IgD-negative memory B cell (primary cell): ENCODE data around the gene TMEM163. TPM values are rescaled to one million over a fixed set of nuclear protein-coding genes. Genes with fewer than 3 reads are reported as not detected.
A peak's percentile ranks its signal among the peaks of the same experiment; 100 is the strongest.

Experiments
- H3K27ac Mint-ChIP-seq, 3 donors: one replicate each; pipeline ENCODE4 v1.8.0; 2020 to 2022; ENCODE audit warnings: mild to moderate bottlenecking in 3 of 3, mixed read lengths in 3 of 3, moderate library complexity in 1 of 3
- H3K27me3 Mint-ChIP-seq: one replicate; pipeline ENCODE4 v1.8.0; 2021; ENCODE audit warnings: mixed read lengths
- H3K36me3 Mint-ChIP-seq: one replicate; pipeline ENCODE4 v1.8.0; 2020; ENCODE audit warnings: mild to moderate bottlenecking, mixed read lengths
- H3K4me1 Mint-ChIP-seq, 3 donors: one replicate each; pipeline ENCODE4 v1.8.0; 2020 to 2022; ENCODE audit warnings: mixed read lengths in 3 of 3, mild to moderate bottlenecking in 1 of 3
- H3K4me3 Mint-ChIP-seq, 4 donors: one replicate each; pipeline ENCODE4 v1.8.0; 2020 to 2022; ENCODE audit warnings: mild to moderate bottlenecking in 4 of 4, mixed read lengths in 4 of 4, moderate library complexity in 3 of 4
- H3K9me3 Mint-ChIP-seq, 3 donors: one replicate each; pipeline ENCODE4 v1.8.0; 2020 to 2021; ENCODE audit warnings: mixed read lengths in 3 of 3, mild to moderate bottlenecking in 1 of 3
- polyA plus RNA-seq: library from polyadenylated mRNA; unstranded; fragments of 300-500 nt; fragmentation: Illumina TruSeq; gene quantifications from one replicate; pipeline ENCODE4 v1.2.3, GENCODE V29; 2021

TMEM163 gene
- polyA plus RNA-seq, 1 donor from 2014 or later: 1.2 TPM

DNA sequence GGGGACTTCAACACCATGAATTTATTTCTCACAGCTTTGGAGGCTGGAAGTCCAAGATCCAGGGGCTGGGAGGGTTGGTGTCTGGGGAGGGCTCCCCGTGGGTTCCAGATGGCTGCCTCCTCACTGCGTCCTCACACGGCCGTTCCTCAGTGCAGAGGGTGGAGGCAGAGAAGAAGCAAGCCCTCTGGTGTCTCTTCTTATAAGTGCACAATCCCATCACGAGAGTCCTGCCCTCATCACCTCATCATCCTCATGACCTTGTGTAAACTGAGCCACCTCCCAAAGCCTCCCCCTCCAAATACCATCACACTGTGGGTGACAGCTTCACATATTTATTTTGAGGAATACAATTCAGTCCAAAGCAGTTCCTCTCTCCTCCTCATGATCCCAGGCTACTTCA, 26.3 kb downstream of the TMEM163 start:
- Mint-ChIP-seq H3K27ac (no peak overlapping the region), H3K36me3 (no peaks in the 10 kb centered on the region), H3K27me3 (no peaks in the 10 kb centered on the region), H3K4me1 (peaks cover 5 to 6% (median 6%) of the 10 kb centered on the region in 3 donors), H3K4me3 (no peak overlapping the region), H3K9me3 (no peaks in the 10 kb centered on the region)

DNA sequence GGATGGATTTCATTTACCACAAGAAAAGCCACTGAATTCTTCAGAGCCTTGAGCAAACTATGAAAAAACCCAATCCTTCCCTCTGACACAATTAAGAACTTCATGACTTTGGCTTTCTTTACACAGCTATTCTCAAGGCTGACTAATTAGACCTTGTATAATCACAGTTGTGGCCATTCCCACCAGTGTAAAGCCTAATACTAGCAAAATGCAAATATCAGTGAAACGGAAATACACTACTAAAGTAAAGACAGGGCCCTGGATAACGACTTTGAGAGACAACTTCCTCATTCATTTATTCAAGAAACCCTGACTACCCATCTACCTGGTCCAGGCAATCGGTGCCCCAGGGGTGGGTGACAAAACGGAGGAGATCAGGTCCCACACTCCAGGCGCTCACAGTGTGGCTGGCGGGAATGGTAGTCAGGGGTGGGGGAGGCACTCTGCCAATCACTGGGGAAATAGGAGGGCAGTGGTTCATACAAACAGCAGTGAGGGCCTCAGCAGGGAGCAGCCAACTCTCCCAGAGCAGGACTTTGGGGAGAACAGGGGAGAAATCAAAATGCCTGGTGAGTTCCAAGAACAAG, 28.1 kb downstream of the TMEM163 start:
- Mint-ChIP-seq H3K9me3 (no peaks in the 10 kb centered on the region), H3K27me3 (no peaks in the 10 kb centered on the region), H3K27ac (no peak overlapping the region), H3K36me3 (no peaks in the 10 kb centered on the region), H3K4me1 (peaks cover 5 to 6% (median 6%) of the 10 kb centered on the region in 3 donors), H3K4me3 (no peak overlapping the region)

DNA sequence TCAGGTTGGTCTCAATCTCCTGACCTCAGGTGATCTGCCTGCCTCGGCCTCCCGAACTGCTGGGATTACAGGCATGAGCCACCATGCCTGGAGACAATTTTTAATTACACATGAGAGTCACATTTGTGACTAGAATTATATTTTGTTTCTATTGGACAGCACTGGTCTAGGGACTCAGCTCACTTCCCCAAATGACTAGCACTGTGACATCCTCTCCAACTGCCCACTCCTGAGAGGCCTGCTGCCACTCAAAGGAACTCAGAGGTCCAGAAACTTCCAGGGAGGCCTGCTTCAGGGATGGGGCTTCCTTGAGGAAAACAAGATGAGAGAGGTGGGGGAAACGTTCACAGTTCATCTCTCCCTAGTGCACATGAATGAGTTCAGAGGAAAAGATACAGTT, 29.5 kb downstream of the TMEM163 start:
- Mint-ChIP-seq H3K27ac (no peak overlapping the region), H3K36me3 (no peaks in the 10 kb centered on the region), H3K4me3 (no peak overlapping the region), H3K4me1 (peaks cover 5 to 8% (median 6%) of the 10 kb centered on the region in 3 donors), H3K9me3 (no peaks in the 10 kb centered on the region), H3K27me3 (no peaks in the 10 kb centered on the region)

DNA sequence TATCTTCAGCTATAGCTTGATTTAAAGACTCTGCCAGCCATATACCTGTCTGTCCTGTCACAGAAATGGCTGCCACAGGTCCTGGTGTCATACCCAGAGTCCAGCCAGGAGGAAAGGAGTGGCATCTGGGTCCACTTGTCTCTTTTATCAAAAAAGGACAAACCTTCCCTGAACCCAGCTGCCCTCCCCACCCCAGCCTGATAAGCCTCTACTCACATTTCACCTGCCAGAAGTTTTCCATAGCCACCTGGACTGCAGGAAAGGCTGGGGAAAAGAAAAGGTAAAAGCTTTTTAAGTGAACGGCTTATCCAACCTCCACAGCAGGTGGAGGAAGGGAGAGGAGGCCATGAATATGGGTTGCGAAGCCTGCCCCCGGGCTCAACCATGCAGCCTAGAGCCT, 32.8 kb downstream of the TMEM163 start:
- Mint-ChIP-seq H3K4me1 (peaks cover 6 to 15% (median 10%) of the 10 kb centered on the region in 3 donors), H3K27ac (no peak overlapping the region), H3K9me3 (peaks cover 0 to 2% (median 0%) of the 10 kb centered on the region in 3 donors), H3K36me3 (peaks cover 2% of the 10 kb centered on the region), H3K4me3 (no peak overlapping the region), H3K27me3 (no peaks in the 10 kb centered on the region)

DNA sequence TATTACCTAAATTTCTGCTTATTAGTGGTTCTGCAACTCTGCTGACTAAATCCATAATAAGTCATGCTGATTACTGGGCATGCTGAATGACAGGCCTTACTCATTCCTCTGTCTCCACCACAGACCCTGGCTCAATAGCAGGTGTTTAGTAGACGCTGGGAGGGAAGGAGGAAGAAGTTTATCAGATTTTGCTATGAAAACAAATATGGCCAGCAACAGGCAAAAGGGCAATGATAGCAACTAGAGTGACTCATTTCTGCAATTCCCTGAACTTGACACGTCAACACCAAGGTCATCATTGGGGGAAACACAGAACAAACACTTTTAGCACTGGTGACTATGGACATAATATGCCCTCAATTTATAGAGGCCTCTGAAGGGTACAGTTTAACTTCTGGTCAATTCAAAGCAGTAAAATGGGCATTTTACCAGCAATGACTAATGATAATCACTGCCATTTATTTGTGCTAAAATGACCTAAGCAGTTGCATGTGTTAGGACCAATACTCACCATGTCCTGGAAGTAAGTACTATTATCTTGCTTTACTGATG, 35.2 kb downstream of the TMEM163 start:
- Mint-ChIP-seq H3K9me3 (peaks cover 0 to 2% (median 0%) of the 10 kb centered on the region in 3 donors), H3K4me1 (peaks cover 6 to 27% (median 20%) of the 10 kb centered on the region in 3 donors), H3K27ac (no peak overlapping the region)

DNA sequence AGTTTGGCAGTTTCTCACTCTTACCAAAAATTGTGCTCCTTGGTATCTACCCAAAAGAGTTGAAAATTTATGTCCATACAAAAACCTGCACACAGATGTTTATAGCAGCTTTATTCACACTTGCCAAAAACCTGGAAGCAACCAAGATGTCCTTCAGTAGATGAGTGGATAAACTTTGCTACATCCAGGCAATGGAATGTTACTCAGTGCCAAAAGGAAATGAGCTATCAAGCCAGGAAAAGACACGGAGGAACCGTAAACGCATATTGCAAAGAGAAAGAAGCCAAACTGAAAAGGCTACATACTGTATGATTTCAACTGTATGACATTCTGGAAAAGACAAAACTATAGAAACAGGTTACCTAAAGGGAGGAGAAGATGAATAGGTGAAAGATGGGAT, 36.1 kb downstream of the TMEM163 start:
- Mint-ChIP-seq H3K27ac (no peak overlapping the region), H3K36me3 (peaks cover 2% of the 10 kb centered on the region), H3K4me1 (peaks cover 6 to 24% (median 20%) of the 10 kb centered on the region in 3 donors), H3K27me3 (no peaks in the 10 kb centered on the region), H3K9me3 (peaks cover 0 to 2% (median 0%) of the 10 kb centered on the region in 3 donors), H3K4me3 (no peak overlapping the region)

More for the DNA sequence above, 35.2 kb downstream of the TMEM163 start:
- Mint-ChIP-seq H3K36me3 (peaks cover 2% of the 10 kb centered on the region), H3K27me3 (no peaks in the 10 kb centered on the region), H3K4me3 (peak overlapping the region in 1 of 4 donors; percentile 54)

DNA sequence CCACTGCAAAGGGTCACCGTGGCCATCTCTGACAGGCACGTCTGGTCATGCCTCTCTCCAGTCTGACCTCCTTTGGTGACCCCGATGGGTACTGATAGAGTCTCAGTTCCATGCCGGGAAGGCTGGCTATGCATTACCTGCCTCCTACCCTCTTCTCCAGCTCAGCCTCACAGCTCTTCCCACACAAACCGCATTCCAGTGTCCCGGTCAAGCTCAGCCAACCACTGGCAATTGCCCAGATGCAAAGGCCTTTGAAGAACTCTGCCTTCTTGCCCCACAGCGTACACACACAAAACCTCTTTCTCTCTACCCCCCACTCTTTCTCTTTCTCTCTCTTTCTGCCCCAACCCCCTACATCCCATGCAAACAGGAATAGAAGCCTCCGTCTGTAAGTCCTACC, 37.6 kb downstream of the TMEM163 start:
- peaks cover 2% of the 10 kb centered on the region for H3K36me3 Mint-ChIP-seq
- no peak overlapping the region for H3K27ac Mint-ChIP-seq
- H3K4me3 Mint-ChIP-seq: no peak overlapping the region

DNA sequence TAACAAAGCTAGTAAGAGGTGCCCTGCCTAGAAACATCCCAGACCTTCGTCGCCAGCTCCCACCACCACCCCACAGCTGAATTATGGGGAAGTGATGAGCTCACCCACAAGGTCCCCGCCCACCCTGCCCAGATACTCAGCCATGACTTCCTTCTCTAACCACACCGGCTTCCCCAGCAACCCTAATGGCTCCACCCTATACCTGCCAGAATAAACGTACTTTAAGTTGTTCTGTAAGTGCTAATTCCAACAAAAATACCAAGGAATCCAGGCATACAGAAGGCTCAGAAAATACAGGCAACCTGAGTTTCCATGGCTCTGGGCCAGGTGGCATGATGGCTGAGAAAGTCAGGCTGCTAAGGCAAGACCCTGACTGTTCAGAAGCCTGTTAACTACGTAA, 39.1 kb downstream of the TMEM163 start:
- Mint-ChIP-seq H3K27ac (peak overlapping the region in 1 of 3 donors; percentile 82), H3K4me1 (peaks cover 17 to 31% (median 25%) of the 10 kb centered on the region in 3 donors), H3K4me3 (peak overlapping the region in 2 of 4 donors; percentile 56 to 83), H3K27me3 (no peaks in the 10 kb centered on the region), H3K9me3 (peaks cover 0 to 2% (median 0%) of the 10 kb centered on the region in 3 donors), H3K36me3 (peaks cover 2% of the 10 kb centered on the region)

More for the DNA sequence above, 37.6 kb downstream of the TMEM163 start:
- Mint-ChIP-seq H3K27me3 (no peaks in the 10 kb centered on the region), H3K4me1 (peaks cover 17 to 29% (median 27%) of the 10 kb centered on the region in 3 donors), H3K9me3 (peaks cover 0 to 2% (median 0%) of the 10 kb centered on the region in 3 donors)

DNA sequence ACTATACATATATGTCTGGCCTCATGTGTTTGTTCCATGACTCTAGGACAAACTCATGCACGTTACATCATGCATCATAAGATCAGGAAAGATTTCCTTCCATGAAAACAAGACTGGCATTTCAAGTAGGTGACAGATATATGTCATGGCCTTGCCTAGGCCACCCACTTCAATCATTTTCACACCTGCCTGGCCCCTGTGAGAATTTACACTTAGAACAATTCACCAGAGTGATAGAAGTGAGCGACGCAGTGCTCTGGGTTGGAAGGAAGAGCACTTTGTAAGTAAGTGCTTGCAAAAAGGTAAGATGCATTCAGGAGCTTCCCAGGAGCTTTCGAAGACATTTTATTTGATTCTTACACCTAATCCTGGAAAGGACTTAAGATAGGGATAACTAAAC, 39.5 kb downstream of the TMEM163 start:
- no peak overlapping the region for H3K27ac Mint-ChIP-seq
- H3K9me3 Mint-ChIP-seq: peaks cover 0 to 2% (median 0%) of the 10 kb centered on the region in 3 donors
- H3K4me1 Mint-ChIP-seq: peaks cover 17 to 31% (median 25%) of the 10 kb centered on the region in 3 donors
- peak overlapping the region in 2 of 4 donors; percentile 56 to 83 for H3K4me3 Mint-ChIP-seq
- H3K27me3 Mint-ChIP-seq: no peaks in the 10 kb centered on the region
- H3K36me3 Mint-ChIP-seq: peaks cover 2% of the 10 kb centered on the region

DNA sequence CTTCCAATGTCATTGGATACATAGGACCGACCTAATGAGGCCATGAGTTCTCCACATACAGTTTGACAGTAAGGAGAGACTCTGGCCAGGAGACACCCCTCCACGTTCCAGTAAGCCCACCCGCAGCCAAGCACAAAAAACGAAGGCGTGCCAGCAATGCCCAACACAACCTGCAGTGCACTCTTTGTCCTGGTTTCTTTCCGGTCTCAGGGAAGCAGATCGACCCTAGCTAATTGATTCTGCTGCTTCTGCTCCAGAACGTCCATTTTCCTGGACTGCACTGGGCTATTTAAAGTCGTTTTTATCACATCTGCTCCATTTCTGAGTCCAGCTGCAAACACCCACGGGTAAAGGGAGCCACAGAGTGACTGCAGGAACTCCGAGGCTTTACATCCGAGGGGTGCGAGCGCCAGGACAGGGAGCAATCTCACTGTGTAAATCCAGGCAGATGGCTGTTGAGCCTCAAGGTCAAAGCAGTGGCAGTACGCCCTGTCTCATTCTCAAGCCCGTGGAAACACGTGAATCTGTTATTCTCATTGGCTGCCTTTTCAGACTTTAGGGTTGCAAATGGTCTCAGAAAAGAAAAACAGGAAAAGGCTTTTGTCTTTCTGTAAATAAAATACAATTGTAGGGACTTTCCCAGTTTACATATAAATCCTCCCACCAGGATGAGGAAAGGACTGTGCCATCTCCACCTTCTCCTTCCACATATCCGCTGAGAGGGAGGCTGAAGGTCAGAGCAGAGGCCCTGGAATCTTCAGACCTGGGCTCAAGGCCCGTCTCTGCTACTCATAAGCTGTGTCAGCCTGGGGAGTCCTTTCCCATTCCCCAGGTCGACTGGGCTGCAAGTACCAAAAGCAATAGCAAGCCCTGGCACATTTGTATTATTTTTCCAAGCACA, 40.7 kb downstream of the TMEM163 start:
- Mint-ChIP-seq H3K27me3 (no peaks in the 10 kb centered on the region), H3K4me3 (peak overlapping the region in 1 of 4 donors; percentile 30), H3K36me3 (peaks cover 5% of the 10 kb centered on the region), H3K27ac (peak overlapping the region in 1 of 3 donors; percentile 73), H3K4me1 (peaks cover 21 to 27% (median 23%) of the 10 kb centered on the region in 3 donors), H3K9me3 (peaks cover 0 to 4% (median 0%) of the 10 kb centered on the region in 3 donors)

DNA sequence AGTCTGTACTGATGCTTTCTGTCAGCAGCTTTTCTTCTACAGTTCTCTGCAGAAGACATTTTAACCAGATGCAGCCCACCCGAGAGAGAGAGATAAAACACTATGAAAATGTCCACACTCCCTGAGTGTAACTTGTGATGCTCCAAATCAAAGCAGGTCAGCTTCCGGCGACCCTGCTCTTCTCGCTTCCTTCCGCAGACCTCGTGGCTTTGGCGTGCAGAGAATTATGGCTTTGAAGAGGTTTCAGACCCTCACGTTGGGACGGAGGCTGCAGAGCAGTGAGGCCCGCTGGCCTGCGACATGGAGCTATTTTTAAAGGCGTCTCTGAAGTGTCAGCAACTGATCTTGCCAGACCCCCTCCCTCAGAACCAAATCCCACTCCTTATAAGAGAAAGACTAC, 41.8 kb downstream of the TMEM163 start:
- Mint-ChIP-seq H3K4me1 (peaks cover 20 to 30% (median 23%) of the 10 kb centered on the region in 3 donors), H3K27me3 (no peaks in the 10 kb centered on the region), H3K9me3 (peaks cover 0 to 4% (median 0%) of the 10 kb centered on the region in 3 donors), H3K27ac (no peak overlapping the region), H3K4me3 (peak overlapping the region in 1 of 4 donors; percentile 82), H3K36me3 (peaks cover 3% of the 10 kb centered on the region)

DNA sequence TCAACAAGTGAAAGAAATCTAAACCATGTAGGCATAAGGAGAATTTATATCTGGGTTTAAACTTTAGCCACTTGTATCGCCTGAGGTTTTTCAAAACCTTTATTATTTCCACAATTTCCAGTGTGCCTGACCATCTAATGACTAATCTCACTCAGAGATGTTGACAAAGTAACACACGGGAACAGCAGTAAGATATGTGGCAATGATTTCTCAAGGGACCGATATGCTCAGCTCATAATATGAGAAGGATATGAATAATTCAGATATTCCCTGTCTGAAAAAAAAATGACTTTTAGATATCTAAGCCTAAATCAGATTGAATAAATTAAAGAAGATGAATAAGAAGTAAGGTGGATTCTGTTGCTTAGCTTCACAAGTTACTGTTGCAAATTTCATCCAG, 43.5 kb downstream of the TMEM163 start:
- peaks cover 0 to 4% (median 0%) of the 10 kb centered on the region in 3 donors for H3K9me3 Mint-ChIP-seq
- peak overlapping the region in 1 of 3 donors; percentile 73 for H3K27ac Mint-ChIP-seq
- H3K4me1 Mint-ChIP-seq: peaks cover 33 to 37% (median 36%) of the 10 kb centered on the region in 3 donors

DNA sequence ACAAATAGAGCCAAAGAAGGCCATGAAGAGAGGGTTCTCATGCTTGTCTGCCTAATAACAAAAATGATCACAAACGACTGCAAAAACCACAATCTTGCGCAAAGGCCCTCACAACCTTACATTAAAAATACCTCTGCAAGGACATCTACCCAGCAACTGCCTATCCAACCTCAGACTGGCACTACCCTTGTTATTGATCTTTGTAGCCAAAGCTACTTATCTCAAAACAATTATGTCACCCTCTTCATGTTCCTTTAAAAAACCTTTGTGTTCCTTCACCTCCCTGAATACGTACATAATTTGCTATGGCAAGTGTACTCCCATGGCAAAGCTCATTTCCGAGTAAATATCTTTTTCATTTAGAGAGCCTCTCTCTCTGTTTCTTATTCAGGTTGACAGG, 44.1 kb downstream of the TMEM163 start:
- Mint-ChIP-seq H3K36me3 (peaks cover 3% of the 10 kb centered on the region), H3K27ac (no peak overlapping the region), H3K4me3 (no peak overlapping the region), H3K4me1 (peaks cover 33 to 40% (median 39%) of the 10 kb centered on the region in 3 donors), H3K9me3 (peaks cover 0 to 4% (median 0%) of the 10 kb centered on the region in 3 donors), H3K27me3 (no peaks in the 10 kb centered on the region)

More for the DNA sequence above, 43.5 kb downstream of the TMEM163 start:
- peak overlapping the region in 1 of 4 donors; percentile 23 for H3K4me3 Mint-ChIP-seq
- no peaks in the 10 kb centered on the region for H3K27me3 Mint-ChIP-seq
- H3K36me3 Mint-ChIP-seq: peaks cover 3% of the 10 kb centered on the region

DNA sequence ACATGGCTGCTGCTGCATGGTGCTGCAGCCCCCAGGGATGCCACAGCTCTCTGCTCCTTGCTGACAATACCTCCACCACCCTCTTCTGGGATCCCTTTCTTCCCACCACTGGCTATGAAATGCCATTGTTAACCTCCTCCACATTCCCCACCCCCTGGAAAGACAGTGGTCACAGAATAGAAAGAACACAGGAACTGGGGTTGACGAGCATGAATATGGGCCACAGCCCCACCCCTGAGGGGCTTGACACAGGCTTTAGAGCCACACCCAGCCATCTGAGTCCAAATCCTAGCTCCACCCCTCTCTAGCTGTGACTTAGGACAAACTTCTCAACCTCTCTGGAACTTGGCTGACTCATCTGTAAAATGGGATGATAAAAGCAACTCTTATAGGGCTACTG, 47.3 kb downstream of the TMEM163 start:
- Mint-ChIP-seq H3K27me3 (no peaks in the 10 kb centered on the region), H3K4me1 (peaks cover 31 to 46% (median 36%) of the 10 kb centered on the region in 3 donors), H3K4me3 (peak overlapping the region; percentile 3 to 88 (median 53)), H3K27ac (peak overlapping the region; percentile 1 to 94 (median 12)), H3K36me3 (peaks cover 3% of the 10 kb centered on the region), H3K9me3 (peaks cover 0 to 4% (median 0%) of the 10 kb centered on the region in 3 donors)

DNA sequence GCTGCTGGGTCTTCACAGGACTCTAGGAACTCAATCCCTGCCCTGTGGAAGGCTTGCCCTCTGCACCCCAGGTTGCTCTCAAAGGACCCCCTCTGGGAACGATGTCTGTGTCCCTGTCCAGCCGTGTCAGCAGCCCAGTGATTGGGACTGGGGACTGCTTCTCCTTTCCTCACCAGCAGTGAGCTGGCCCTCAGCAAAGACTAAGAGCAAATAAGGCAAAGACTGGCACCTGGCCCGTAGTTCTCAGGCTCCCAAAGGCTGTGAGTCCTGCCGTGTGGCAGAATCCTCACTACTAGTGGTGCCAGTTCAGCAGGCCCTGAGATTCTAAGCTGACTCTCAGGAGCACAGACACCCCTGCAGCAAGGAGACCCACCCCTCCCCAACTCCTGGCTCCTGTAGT, 47.8 kb downstream of the TMEM163 start:
- Mint-ChIP-seq H3K4me1 (peaks cover 31 to 44% (median 38%) of the 10 kb centered on the region in 3 donors), H3K27ac (peak overlapping the region; percentile 11 to 94 (median 49)), H3K36me3 (peaks cover 3% of the 10 kb centered on the region), H3K9me3 (peaks cover 0 to 4% (median 0%) of the 10 kb centered on the region in 3 donors), H3K4me3 (peak overlapping the region in 3 of 4 donors; percentile 12 to 88 (median 88)), H3K27me3 (peaks cover 2% of the 10 kb centered on the region)
